Neuronal stem cell (in vitro differentiated cells): ENCODE measurements around the gene C18orf63.

ENCODE experiments used
- DNase-seq: peaks from one replicate; pipeline ENCODE4 v3.0.0-alpha.2; 2013; ENCODE audit warnings: low spot score
- H2AFZ ChIP-seq: one replicate; pipeline ENCODE4 v1.6.1; 2013; ENCODE audit warnings: mild to moderate bottlenecking, low read length, inconsistent platforms
- H2AK5ac ChIP-seq: 2 replicates; pipeline ENCODE4 v1.6.1; 2013; ENCODE audit warnings: low read depth, mild to moderate bottlenecking, inconsistent platforms, low read length, moderate library complexity, mixed read lengths
- H2BK120ac ChIP-seq: 2 replicates; pipeline ENCODE4 v1.6.1; 2013; ENCODE audit warnings: low read depth, mild to moderate bottlenecking, inconsistent platforms, low read length, moderate library complexity, mixed read lengths
- H2BK12ac ChIP-seq: one replicate; pipeline ENCODE4 v1.6.1; 2013; ENCODE audit warnings: low read length, inconsistent platforms
- H2BK15ac ChIP-seq: 2 replicates; pipeline ENCODE4 v1.6.1; 2013; ENCODE audit warnings: mild to moderate bottlenecking, low read length, inconsistent platforms, mixed read lengths
- H2BK5ac ChIP-seq: one replicate; pipeline ENCODE4 v1.6.1; 2013; ENCODE audit warnings: inconsistent platforms, mild to moderate bottlenecking, low read length, moderate library complexity
- H3K14ac ChIP-seq: one replicate; pipeline ENCODE4 v1.6.1; 2013; ENCODE audit warnings: low read length, inconsistent platforms
- H3K18ac ChIP-seq: 2 replicates; pipeline ENCODE4 v1.6.1; 2013; ENCODE audit warnings: low read length, inconsistent platforms
- H3K23ac ChIP-seq: 2 replicates; pipeline ENCODE4 v1.6.1; 2013; ENCODE audit warnings: low read depth, mild to moderate bottlenecking, mixed read lengths, low read length, inconsistent platforms; ENCODE audit not compliant: poor library complexity
- H3K27ac ChIP-seq: replicated peaks from 3 replicates; pipeline ENCODE4 v1.5.1; 2013; ENCODE audit warnings: low read length, inconsistent platforms
- H3K27me3 ChIP-seq, 3 experiments: 2 replicates each; pipeline ENCODE4 v1.6.1; 2013; ENCODE audit warnings: low read length in 3 of 3, mild to moderate bottlenecking in 2 of 3, inconsistent platforms in 1 of 3, low read depth in 1 of 3, mixed read lengths in 1 of 3, moderate library complexity in 1 of 3; ENCODE audit not compliant: control insufficient read depth in 3 of 3, insufficient read depth in 3 of 3
- H3K36me3 ChIP-seq, 2 donors: replicated peaks in 1 of 2; 2 replicates each; pipeline ENCODE4 v1.6.1; 2013; ENCODE audit warnings: low read length in 2 of 2; ENCODE audit not compliant: control insufficient read depth in 2 of 2, insufficient read depth in 2 of 2
- H3K4ac ChIP-seq: 2 replicates; pipeline ENCODE4 v1.6.1; 2013; ENCODE audit warnings: inconsistent platforms, mild to moderate bottlenecking, low read length, moderate library complexity
- H3K4me1 ChIP-seq, 2 donors: 1 replicate in 1 of 2; 2 replicates in 1 of 2; pipeline ENCODE4 v1.6.1; 2013; ENCODE audit warnings: low read length in 2 of 2, low read depth in 1 of 2; ENCODE audit not compliant: control insufficient read depth in 2 of 2, insufficient read depth in 1 of 2
- H3K4me2 ChIP-seq: one replicate; pipeline ENCODE4 v1.6.1; 2013; ENCODE audit warnings: mild to moderate bottlenecking, low read length, inconsistent platforms; ENCODE audit not compliant: insufficient read depth, poor library complexity, severe bottlenecking
- H3K4me3 ChIP-seq, 2 donors: 2 replicates each; pipeline ENCODE4 v1.5.1; 2013; ENCODE audit warnings: low read length in 2 of 2, mild to moderate bottlenecking in 2 of 2, inconsistent platforms in 1 of 2, moderate library complexity in 1 of 2
- H3K79me1 ChIP-seq: one replicate; pipeline ENCODE4 v1.6.1; 2013; ENCODE audit warnings: low read depth, mild to moderate bottlenecking, inconsistent platforms, low read length, moderate library complexity
- H3K9ac ChIP-seq: one replicate; pipeline ENCODE4 v1.6.1; 2013; ENCODE audit warnings: mild to moderate bottlenecking, low read depth, low read length, inconsistent platforms; ENCODE audit not compliant: poor library complexity
- H3K9me3 ChIP-seq, 2 donors: replicated peaks in 1 of 2; 2 replicates each; pipeline versions ENCODE3 to v1.6.1; 2013; ENCODE audit warnings: low read length in 2 of 2, mild to moderate bottlenecking in 2 of 2, inconsistent platforms in 1 of 2, low read depth in 1 of 2, mixed read lengths in 1 of 2, moderate library complexity in 1 of 2; ENCODE audit not compliant: control insufficient read depth in 2 of 2, insufficient read depth in 1 of 2
- H4K8ac ChIP-seq: one replicate; pipeline ENCODE4 v1.6.1; 2013; ENCODE audit warnings: low read depth, mild to moderate bottlenecking, inconsistent platforms, low read length, moderate library complexity
- H4K91ac ChIP-seq: one replicate; pipeline ENCODE4 v1.6.1; 2013; ENCODE audit warnings: low read length, low read depth, mild to moderate bottlenecking, inconsistent platforms; ENCODE audit not compliant: poor library complexity
- WGBS, 2 donors: extraction: QIAGEN DNeasy Blood & Tissue Kit; methylation state at CpG; one replicate each; pipeline ENCODE4 v1.1.7; 2013; ENCODE audit warnings: missing lambda C conversion rate in 2 of 2, mixed read lengths in 1 of 2; ENCODE audit not compliant: insufficient read length in 2 of 2, insufficient replicate concordance in 1 of 2; ENCODE audit errors: extremely low coverage in 2 of 2; 5-methylcytosine and 5-hydroxymethylcytosine counted together

Gene C18orf63

GRCh38 chr18:74373428-74373827 lies 57.8 kb downstream of the C18orf63 start:
- no peaks in the 10 kb centered on the region for H3K9me3 ChIP-seq
- H2AK5ac ChIP-seq = no peak overlapping the region
- no peak overlapping the region for H2BK5ac ChIP-seq
- WGBS, 2 donors = no CpG with 5 or more reads among the region's 8 CpGs
- no peak for DNase-seq
- no peak overlapping the region for H3K4me2 ChIP-seq
- no peak overlapping the region for H4K91ac ChIP-seq
- H4K8ac ChIP-seq = no peak overlapping the region
- H2AFZ ChIP-seq = no peak overlapping the region
- no peak overlapping the region for H3K9ac ChIP-seq
- H3K4ac ChIP-seq = no peak overlapping the region
- no peak overlapping the region for H2BK12ac ChIP-seq
- no peak overlapping the region for H3K14ac ChIP-seq
- no peak overlapping the region for H3K4me3 ChIP-seq
- no peaks in the 10 kb centered on the region for H3K79me1 ChIP-seq
- no peak overlapping the region for H3K18ac ChIP-seq
- no peak overlapping the region for H2BK15ac ChIP-seq
- peaks cover 0 to 4% (median 0%) of the 10 kb centered on the region in 3 experiments for H3K27me3 ChIP-seq
- H3K4me1 ChIP-seq = no peaks in the 10 kb centered on the region
- H3K23ac ChIP-seq = no peak overlapping the region
- no peak overlapping the region for H2BK120ac ChIP-seq
- H3K27ac ChIP-seq = no peak overlapping the region
- no peaks in the 10 kb centered on the region for H3K36me3 ChIP-seq

GRCh38 chr18:74375999-74376398 lies 60.4 kb downstream of the C18orf63 start:
- Histone ChIP-seq H3K4me3 (no peak overlapping the region), H3K9me3 (peaks cover 0 to 3% of the 10 kb centered on the region in 2 donors), H3K4me2 (no peak overlapping the region), H3K4me1 (no peaks in the 10 kb centered on the region), H3K18ac (no peak overlapping the region), H3K14ac (no peak overlapping the region), H3K9ac (no peak overlapping the region), H2BK12ac (no peak overlapping the region), H4K91ac (no peak overlapping the region), H3K27ac (no peak overlapping the region), H2AK5ac (no peak overlapping the region), H3K36me3 (no peaks in the 10 kb centered on the region), H3K79me1 (no peaks in the 10 kb centered on the region), H2BK5ac (no peak overlapping the region), H2BK15ac (no peak overlapping the region), H3K27me3 (no peaks in the 10 kb centered on the region), H2BK120ac (no peak overlapping the region), H4K8ac (no peak overlapping the region), H3K23ac (no peak overlapping the region), H2AFZ (no peak overlapping the region), H3K4ac (no peak overlapping the region)
- DNase-seq = no peak
- WGBS, 2 donors = no CpG with 5 or more reads among the region's 6 CpGs

GRCh38 chr18:74376523-74376922 lies 60.9 kb downstream of the C18orf63 start:
- Histone ChIP-seq H2BK120ac (no peak overlapping the region), H3K27me3 (no peaks in the 10 kb centered on the region), H2BK12ac (no peak overlapping the region), H3K4me3 (no peak overlapping the region), H4K91ac (no peak overlapping the region), H3K4ac (no peak overlapping the region), H2BK15ac (no peak overlapping the region), H3K4me1 (no peaks in the 10 kb centered on the region), H3K4me2 (no peak overlapping the region), H2AK5ac (no peak overlapping the region), H3K9me3 (peaks cover 0 to 3% of the 10 kb centered on the region in 2 donors), H3K23ac (no peak overlapping the region), H4K8ac (no peak overlapping the region), H2BK5ac (no peak overlapping the region), H2AFZ (no peak overlapping the region), H3K36me3 (no peaks in the 10 kb centered on the region), H3K14ac (no peak overlapping the region), H3K27ac (no peak overlapping the region), H3K18ac (no peak overlapping the region), H3K79me1 (no peaks in the 10 kb centered on the region), H3K9ac (no peak overlapping the region)
- DNase-seq = no peak
- WGBS, 2 donors = no CpG with 5 or more reads among the region's 4 CpGs

- Histone ChIP-seq H3K18ac (no peak overlapping the region), H2BK15ac (no peak overlapping the region), H4K8ac (no peak overlapping the region), H4K91ac (no peak overlapping the region), H3K27me3 (no peaks in the 10 kb centered on the region), H3K14ac (no peak overlapping the region), H2AK5ac (no peak overlapping the region), H2BK5ac (no peak overlapping the region), H2AFZ (no peak overlapping the region), H3K27ac (no peak overlapping the region), H3K4ac (no peak overlapping the region), H3K9ac (no peak overlapping the region), H3K4me1 (no peaks in the 10 kb centered on the region), H2BK12ac (no peak overlapping the region), H3K23ac (no peak overlapping the region), H3K79me1 (no peaks in the 10 kb centered on the region), H3K36me3 (no peaks in the 10 kb centered on the region), H3K4me2 (no peak overlapping the region), H3K4me3 (no peak overlapping the region), H3K9me3 (peaks cover 0 to 10% of the 10 kb centered on the region in 2 donors), H2BK120ac (no peak overlapping the region)
- no CpG with 5 or more reads among the region's 1 CpG for WGBS, 2 donors
- DNase-seq = no peak
Measured at GRCh38 chr18:74377776-74378175, 62.1 kb downstream of the C18orf63 start.
